D721Med (cell line): ENCODE results near the gene TRMT2A.

Source experiments
- DNase-seq: peaks from one replicate; pipeline ENCODE4 v3.0.0; 2011; ENCODE audit warnings: low spot score; ENCODE audit not compliant: insufficient read length
- FAIRE-seq: peaks from 2 replicates; lab custom pipeline; 2011; peaks lifted over from hg19 to GRCh38; lab: Jason Lieb, UNC
- TF ChIP-seq, protein P1 (sequence below): IDR thresholded peaks from 2 replicates; pipeline ENCODE4 v1.5.1; 2012; ENCODE audit warnings: mild to moderate bottlenecking, control low read depth; ENCODE audit not compliant: insufficient read depth; ENCODE audit errors: missing control alignments

TRMT2A gene

GRCh38 chr22:20086101-20086599 is 30.9 kb downstream of the TRMT2A start:
- DNase-seq (no peak), FAIRE-seq (no peak)
- TF ChIP-seq, protein P1, sequence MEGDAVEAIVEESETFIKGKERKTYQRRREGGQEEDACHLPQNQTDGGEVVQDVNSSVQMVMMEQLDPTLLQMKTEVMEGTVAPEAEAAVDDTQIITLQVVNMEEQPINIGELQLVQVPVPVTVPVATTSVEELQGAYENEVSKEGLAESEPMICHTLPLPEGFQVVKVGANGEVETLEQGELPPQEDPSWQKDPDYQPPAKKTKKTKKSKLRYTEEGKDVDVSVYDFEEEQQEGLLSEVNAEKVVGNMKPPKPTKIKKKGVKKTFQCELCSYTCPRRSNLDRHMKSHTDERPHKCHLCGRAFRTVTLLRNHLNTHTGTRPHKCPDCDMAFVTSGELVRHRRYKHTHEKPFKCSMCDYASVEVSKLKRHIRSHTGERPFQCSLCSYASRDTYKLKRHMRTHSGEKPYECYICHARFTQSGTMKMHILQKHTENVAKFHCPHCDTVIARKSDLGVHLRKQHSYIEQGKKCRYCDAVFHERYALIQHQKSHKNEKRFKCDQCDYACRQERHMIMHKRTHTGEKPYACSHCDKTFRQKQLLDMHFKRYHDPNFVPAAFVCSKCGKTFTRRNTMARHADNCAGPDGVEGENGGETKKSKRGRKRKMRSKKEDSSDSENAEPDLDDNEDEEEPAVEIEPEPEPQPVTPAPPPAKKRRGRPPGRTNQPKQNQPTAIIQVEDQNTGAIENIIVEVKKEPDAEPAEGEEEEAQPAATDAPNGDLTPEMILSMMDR, result no peak

DNA sequence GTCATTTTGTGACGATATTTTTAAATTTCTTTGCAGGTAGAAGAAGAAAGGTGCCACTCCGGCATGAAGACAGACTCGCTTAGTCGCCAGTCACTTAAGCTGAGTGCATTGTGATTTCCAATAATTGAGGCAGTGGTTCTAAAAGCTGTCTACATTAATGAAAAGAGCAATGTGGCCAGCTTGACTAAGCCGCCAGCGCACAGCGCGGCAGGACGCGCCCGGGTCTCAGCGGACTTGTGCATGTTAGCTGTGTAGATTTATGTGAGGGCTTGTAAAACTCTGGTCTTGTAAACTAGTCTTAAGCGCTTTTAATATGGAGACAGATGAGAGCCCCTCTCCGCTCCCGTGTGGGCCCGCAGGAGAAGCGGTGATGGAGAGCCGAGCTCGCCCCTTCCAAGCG is 31.4 kb downstream of the TRMT2A start:
- DNase-seq (no peak), FAIRE-seq (no peak)
- TF ChIP-seq, protein P1, result no peak

- TF ChIP-seq, protein P1, result peak; percentile 36
- DNase-seq (no peak), FAIRE-seq (no peak)
These were observed 32.2 kb downstream of the TRMT2A start for GRCh38 chr22:20084547-20085413.

GRCh38 chr22:20083891-20084546 is 33.0 kb downstream of the TRMT2A start:
- FAIRE-seq, result no peak
- TF ChIP-seq, protein P1, result no peak
- no peak for DNase-seq

- TF ChIP-seq, protein P1, result no peak
- DNase-seq, result no peak
- no peak for FAIRE-seq
These were observed 33.7 kb downstream of the TRMT2A start for GRCh38 chr22:20083157-20083890.

GRCh38 chr22:20080776-20081654 is 36.0 kb downstream of the TRMT2A start:
- TF ChIP-seq, protein P1, result no peak
- DNase-seq (no peak), FAIRE-seq (no peak)
